NB4 (cell line): ENCODE measurements around the gene MDM2.
"Not testable (repeated sequence)": the region's sequence is repeated elsewhere in the genome, so short reads cannot be mapped to it uniquely, and the experiment has no call there.

Source experiments
- CTCF ChIP-seq: IDR thresholded peaks from one replicate; pipeline ENCODE4 v1.5.1; 2012; ENCODE audit warnings: low read depth, low read length
- MYC ChIP-seq: IDR thresholded peaks from 2 replicates; pipeline ENCODE4 v1.6.1; 2011; ENCODE audit warnings: low read depth, low read length
- POLR2A ChIP-seq: IDR thresholded peaks from 2 replicates; pipeline ENCODE4 v1.6.1; 2011; ENCODE audit warnings: mild to moderate bottlenecking; ENCODE audit not compliant: insufficient read length; ENCODE audit errors: extremely low read depth

GRCh38 chr12:68841175-68841574 is 33.2 kb downstream of the MDM2 start:
- not testable (repeated sequence) for TF ChIP-seq CTCF, POLR2A, MYC
